ENCODE measurements around the gene PPP4R3C. TPM values are rescaled to one million over a fixed set of nuclear protein-coding genes. Genes with fewer than 3 reads are reported as not detected.

PPP4R3C gene
- total RNA-seq (2021) (not detected in 3 replicates), Bru-seq, nascent RNA (not detected)
- long read RNA-seq, experiment 1, result 0 reads
- long read RNA-seq, experiment 2, result 0 reads
- long read RNA-seq, experiment 3, result 0 reads

GRCh38 chrX:27463187-27463586, at the start of gene PPP4R3C:
Gene PPP4R3C, minus strand, starts transcription at chrX:27463341. Its CDS starts 45 bp downstream, at chrX:27463296.
- no peak for TF ChIP-seq ELF4 (CRISPR knock-in tag; IDR thresholded peaks at IDR 0.05; ENCODE audit: low read depth)
- TF ChIP-seq CDX4 (CRISPR knock-in tag; IDR thresholded peaks at IDR 0.05; ENCODE audit: borderline replicate concordance), result no peak
- TF ChIP-seq ZNF396 (CRISPR knock-in tag; IDR thresholded peaks at IDR 0.05; ENCODE audit: borderline replicate concordance), result no peak
- TF ChIP-seq IRF2 (CRISPR knock-in tag; IDR thresholded peaks at IDR 0.05; ENCODE audit: borderline replicate concordance, low read depth), result no peak
- no peak for TF ChIP-seq NR2C2 (CRISPR knock-in tag; IDR thresholded peaks at IDR 0.05)
- no peak for TF ChIP-seq ZNF232 (CRISPR knock-in tag; IDR thresholded peaks at IDR 0.05)
- TF ChIP-seq, protein P1, sequence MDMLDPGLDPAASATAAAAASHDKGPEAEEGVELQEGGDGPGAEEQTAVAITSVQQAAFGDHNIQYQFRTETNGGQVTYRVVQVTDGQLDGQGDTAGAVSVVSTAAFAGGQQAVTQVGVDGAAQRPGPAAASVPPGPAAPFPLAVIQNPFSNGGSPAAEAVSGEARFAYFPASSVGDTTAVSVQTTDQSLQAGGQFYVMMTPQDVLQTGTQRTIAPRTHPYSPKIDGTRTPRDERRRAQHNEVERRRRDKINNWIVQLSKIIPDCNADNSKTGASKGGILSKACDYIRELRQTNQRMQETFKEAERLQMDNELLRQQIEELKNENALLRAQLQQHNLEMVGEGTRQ (CRISPR knock-in tag; IDR thresholded peaks at IDR 0.05), result no peak
- no peak for TF ChIP-seq NFYB (CRISPR knock-in tag; conservative IDR thresholded peaks at IDR 0.05; ENCODE audit: low read depth)
- no peak for TF ChIP-seq ZBTB21 (CRISPR knock-in tag; IDR thresholded peaks at IDR 0.05; ENCODE audit: borderline replicate concordance)
- TF ChIP-seq ATF2 (CRISPR knock-in tag; IDR thresholded peaks at IDR 0.05; ENCODE audit: borderline replicate concordance, low read depth), result no peak
- H3K9me3 Mint-ChIP-seq, result peaks cover 10% of the 10 kb centered on the region
- H3K27ac Mint-ChIP-seq, result no peak within 1 kb of the TSS
- H3K4me1 Mint-ChIP-seq, result no peaks in the 10 kb centered on the region
- POLR2A ChIA-PET, result no interaction called here
- peaks cover 7% of the 10 kb centered on the region; the same call in 1 of the 2 replicates for H3K36me3 Mint-ChIP-seq
- CTCF ChIA-PET, result no interaction called here
- DNase-seq (ENCODE audit: low spot score), result no peak
- no peak for ATAC-seq
- no peak within 1 kb of the TSS for H3K4me3 Mint-ChIP-seq
- peaks cover 8% of the 10 kb centered on the region for H3K27me3 Mint-ChIP-seq (ENCODE audit: low read depth)

- no peaks in the 10 kb centered on the region for H3K27me3 Mint-ChIP-seq (ENCODE audit: low read depth)
- TF ChIP-seq RELA (CRISPR knock-in tag; IDR thresholded peaks at IDR 0.05; ENCODE audit: borderline replicate concordance), result no peak
- TF ChIP-seq, protein P2, sequence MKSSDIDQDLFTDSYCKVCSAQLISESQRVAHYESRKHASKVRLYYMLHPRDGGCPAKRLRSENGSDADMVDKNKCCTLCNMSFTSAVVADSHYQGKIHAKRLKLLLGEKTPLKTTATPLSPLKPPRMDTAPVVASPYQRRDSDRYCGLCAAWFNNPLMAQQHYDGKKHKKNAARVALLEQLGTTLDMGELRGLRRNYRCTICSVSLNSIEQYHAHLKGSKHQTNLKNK (CRISPR knock-in tag; IDR thresholded peaks at IDR 0.05), result no peak
- TF ChIP-seq NR2C2 (CRISPR knock-in tag; IDR thresholded peaks at IDR 0.05), result no peak
- no peak for TF ChIP-seq ZNF232 (CRISPR knock-in tag; IDR thresholded peaks at IDR 0.05)
- TF ChIP-seq ESRRA (CRISPR knock-in tag; IDR thresholded peaks at IDR 0.05; ENCODE audit: borderline replicate concordance), result no peak
- no peak for TF ChIP-seq CREM (CRISPR knock-in tag; IDR thresholded peaks at IDR 0.05)
- no peak for TF ChIP-seq CBFB (CRISPR knock-in tag; IDR thresholded peaks at IDR 0.05; ENCODE audit: low read depth)
- TF ChIP-seq USF1 (CRISPR knock-in tag; IDR thresholded peaks at IDR 0.05), result no peak
- TF ChIP-seq ZNF396 (CRISPR knock-in tag; IDR thresholded peaks at IDR 0.05; ENCODE audit: borderline replicate concordance), result no peak
- no peak for TF ChIP-seq PRRX2 (CRISPR knock-in tag; IDR thresholded peaks at IDR 0.05)
- TF ChIP-seq TP53 (CRISPR knock-in tag; IDR thresholded peaks at IDR 0.05), result no peak
- no peak for TF ChIP-seq ZBTB21 (CRISPR knock-in tag; IDR thresholded peaks at IDR 0.05; ENCODE audit: borderline replicate concordance)
- TF ChIP-seq CREB1 (CRISPR knock-in tag; IDR thresholded peaks at IDR 0.05), result no peak
- TF ChIP-seq TEAD4 (CRISPR knock-in tag; IDR thresholded peaks at IDR 0.05), result no peak
- no peak for TF ChIP-seq ZBTB43 (CRISPR knock-in tag; IDR thresholded peaks at IDR 0.05)
- no peak for TF ChIP-seq NFE2L1 (CRISPR knock-in tag; IDR thresholded peaks at IDR 0.05)
- ChIA-PET CTCF (no interaction called here), POLR2A (no interaction called here)
- H3K4me1 Mint-ChIP-seq, result no peaks in the 10 kb centered on the region
- ATAC-seq, result no peak
- no peaks in the 10 kb centered on the region for H3K36me3 Mint-ChIP-seq
- no peak for DNase-seq (ENCODE audit: low spot score)
- no peaks in the 10 kb centered on the region for H3K9me3 Mint-ChIP-seq
- H3K27ac Mint-ChIP-seq, result no peak overlapping the region
- no peak overlapping the region for H3K4me3 Mint-ChIP-seq
Observed at GRCh38 chrX:27491397-27491796, 28.3 kb upstream of the PPP4R3C start.
